Skin epidermis (tissue), 12 donors: Measurements from ENCODE around the gene SNRNP25.

ENCODE experiments used
- H3K27ac ChIP-seq, 21 experiments: fragments of 200-600 bp; sonication (generic) in 11 of 21; one replicate each; pipeline ENCODE4 v1.5.0; 2020; ENCODE audit warnings: mild to moderate bottlenecking in 3 of 21, inconsistent platforms in 2 of 21, moderate library complexity in 2 of 21
- H3K4me3 ChIP-seq, 7 experiments: fragments of 200-600 bp; sonication (generic) in 2 of 7; one replicate each; pipeline ENCODE4 v1.5.0; 2020; ENCODE audit warnings: inconsistent platforms in 2 of 7, mild to moderate bottlenecking in 2 of 7, moderate library complexity in 1 of 7

SNRNP25 gene

GRCh38 chr16:60929-61878, 7.6 kb downstream of the SNRNP25 start:
- no peak overlapping the region for H3K27ac ChIP-seq
- H3K4me3 ChIP-seq: no peak overlapping the region

GRCh38 chr16:61879-62281, 8.3 kb downstream of the SNRNP25 start:
- Histone ChIP-seq H3K27ac (no peak overlapping the region), H3K4me3 (no peak overlapping the region)

- Histone ChIP-seq H3K27ac (no peak overlapping the region), H3K4me3 (no peak overlapping the region)
Measured at GRCh38 chr16:62283-62967, 8.8 kb downstream of the SNRNP25 start.

GRCh38 chr16:62968-63391, 9.4 kb downstream of the SNRNP25 start:
- Histone ChIP-seq H3K27ac (no peak overlapping the region), H3K4me3 (no peak overlapping the region)

GRCh38 chr16:63466-63865, 9.8 kb downstream of the SNRNP25 start:
- Histone ChIP-seq H3K4me3 (no peak overlapping the region), H3K27ac (no peak overlapping the region)

- H3K27ac ChIP-seq: no peak overlapping the region
Measured at GRCh38 chr16:63998-64913, 10.6 kb downstream of the SNRNP25 start.

GRCh38 chr16:64914-65255, 11.3 kb downstream of the SNRNP25 start:
- Histone ChIP-seq H3K27ac (no peak overlapping the region), H3K4me3 (no peak overlapping the region)

More at GRCh38 chr16:63998-64913, 10.6 kb downstream of the SNRNP25 start:
- H3K4me3 ChIP-seq: no peak overlapping the region

- Histone ChIP-seq H3K27ac (peak overlapping the region in 1 of 21 experiments; percentile 16), H3K4me3 (no peak overlapping the region)
Measured at GRCh38 chr16:65745-66144, 12.1 kb downstream of the SNRNP25 start.

GRCh38 chr16:66309-67182, 12.9 kb downstream of the SNRNP25 start:
- Histone ChIP-seq H3K27ac (peak overlapping the region in 2 of 21 experiments; percentile 16 to 57), H3K4me3 (no peak overlapping the region)

- peak overlapping the region in 5 of 21 experiments; percentile 21 to 57 (median 39) for H3K27ac ChIP-seq
Measured at GRCh38 chr16:67183-67791, 13.7 kb downstream of the SNRNP25 start.

GRCh38 chr16:67884-68789, 14.5 kb downstream of the SNRNP25 start:
- H3K4me3 ChIP-seq: no peak overlapping the region

More at GRCh38 chr16:67183-67791, 13.7 kb downstream of the SNRNP25 start:
- H3K4me3 ChIP-seq: no peak overlapping the region

GRCh38 chr16:69181-69580, 15.6 kb downstream of the SNRNP25 start:
- H3K27ac ChIP-seq: peak overlapping the region in 5 of 21 experiments; percentile 32 to 95 (median 40)
- H3K4me3 ChIP-seq: no peak overlapping the region

More at GRCh38 chr16:67884-68789, 14.5 kb downstream of the SNRNP25 start:
- H3K27ac ChIP-seq: peak overlapping the region in 9 of 21 experiments; percentile 1 to 57 (median 38)

GRCh38 chr16:71210-71539, 17.5 kb downstream of the SNRNP25 start:
- Histone ChIP-seq H3K4me3 (peak overlapping the region; percentile 51 to 78 (median 68)), H3K27ac (peak overlapping the region in 20 of 21 experiments; percentile 20 to 97 (median 92))

- Histone ChIP-seq H3K27ac (peak overlapping the region; percentile 73 to 97 (median 92)), H3K4me3 (peak overlapping the region; percentile 51 to 78 (median 68))
Measured at GRCh38 chr16:71540-72401, 18.1 kb downstream of the SNRNP25 start.

- peak within 1 kb of the TSS; percentile 51 to 78 (median 68) for H3K4me3 ChIP-seq
- peak within 1 kb of the TSS; percentile 73 to 97 (median 92) for H3K27ac ChIP-seq
Measured at GRCh38 chr16:72561-73548, 19.2 kb downstream of the SNRNP25 start, which contains the start of gene RHBDF1. Gene RHBDF1 (minus strand): TSS chr16:72631. CDS start chr16:65015, 7,616 bp downstream.
